AG09319 (cell line): ENCODE data around the gene TMPRSS13.

Experiments used
- DNase-seq: peaks from one replicate; pipeline ENCODE4 v3.0.0-alpha.2; 2010; ENCODE audit warnings: low read depth; ENCODE audit errors: extremely low read depth
- CTCF ChIP-seq: IDR thresholded peaks from 2 replicates; pipeline ENCODE4 v1.5.1; 2011; ENCODE audit warnings: low read depth, mild to moderate bottlenecking, inconsistent platforms, low read length, moderate library complexity

TMPRSS13 gene

DNA sequence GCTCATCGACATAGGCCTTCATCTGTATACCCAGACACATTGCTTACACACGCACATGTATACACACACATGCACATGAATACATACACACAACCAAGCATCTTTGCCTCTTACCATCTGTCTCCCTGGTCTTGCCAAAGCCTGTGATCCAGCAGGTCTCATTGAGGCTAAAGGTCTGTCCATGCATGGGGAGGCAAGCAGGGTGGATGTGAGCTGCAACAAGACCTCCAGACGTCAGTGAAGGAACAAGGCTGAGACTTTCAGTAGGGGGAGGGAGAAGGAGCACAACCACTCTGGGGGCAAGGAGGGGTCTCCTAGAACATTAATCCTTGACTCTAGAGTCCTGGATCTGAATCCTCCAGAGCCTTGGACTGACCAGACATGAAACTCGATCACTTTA, 23.7 kb downstream of the TMPRSS13 start:
- TF ChIP-seq CTCF = no peak

DNA sequence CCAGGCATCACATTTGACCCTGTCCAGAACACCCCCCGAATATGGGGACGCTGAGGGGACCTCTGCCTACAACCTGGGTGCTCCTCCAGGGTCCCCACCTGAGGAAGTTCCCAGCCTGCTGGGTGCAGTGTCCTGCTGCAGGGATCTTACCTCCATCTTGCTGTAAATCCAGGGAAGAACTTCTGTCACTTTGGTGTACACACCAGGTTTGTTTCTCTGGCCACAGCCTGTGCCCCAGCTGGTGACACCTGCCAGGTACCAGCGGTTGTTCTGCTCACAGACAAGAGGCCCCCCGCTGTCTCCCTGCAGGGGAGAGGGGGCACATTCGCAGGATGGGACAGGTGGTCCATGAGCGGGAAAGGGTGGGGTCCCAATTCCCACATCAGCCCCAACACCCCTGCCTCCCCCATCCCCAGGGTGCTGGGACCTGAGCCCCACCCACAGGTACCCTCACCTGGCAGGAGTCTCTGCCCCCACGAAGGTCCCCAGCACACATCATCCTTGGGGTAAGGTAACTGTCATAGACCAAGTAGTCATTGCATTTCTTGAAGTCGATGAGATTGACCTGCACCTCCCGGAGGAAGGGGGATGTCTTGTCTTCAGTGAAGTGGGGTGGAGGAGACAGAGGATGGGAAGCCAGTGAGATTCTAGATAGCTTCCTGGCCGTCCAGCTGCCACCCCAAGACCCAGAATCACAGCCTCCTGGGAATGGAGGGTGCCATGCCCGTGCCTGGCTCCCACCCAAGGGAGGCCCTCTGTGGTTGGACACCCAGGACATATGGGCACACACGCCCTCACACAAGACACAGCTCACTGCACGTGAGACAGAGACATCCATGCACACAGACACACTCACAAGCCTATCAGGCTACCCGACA, 25.5 kb downstream of the TMPRSS13 start:
- DNase-seq = no peak
- TF ChIP-seq CTCF = no peak

More for the DNA sequence above, 23.7 kb downstream of the TMPRSS13 start:
- no peak for DNase-seq

DNA sequence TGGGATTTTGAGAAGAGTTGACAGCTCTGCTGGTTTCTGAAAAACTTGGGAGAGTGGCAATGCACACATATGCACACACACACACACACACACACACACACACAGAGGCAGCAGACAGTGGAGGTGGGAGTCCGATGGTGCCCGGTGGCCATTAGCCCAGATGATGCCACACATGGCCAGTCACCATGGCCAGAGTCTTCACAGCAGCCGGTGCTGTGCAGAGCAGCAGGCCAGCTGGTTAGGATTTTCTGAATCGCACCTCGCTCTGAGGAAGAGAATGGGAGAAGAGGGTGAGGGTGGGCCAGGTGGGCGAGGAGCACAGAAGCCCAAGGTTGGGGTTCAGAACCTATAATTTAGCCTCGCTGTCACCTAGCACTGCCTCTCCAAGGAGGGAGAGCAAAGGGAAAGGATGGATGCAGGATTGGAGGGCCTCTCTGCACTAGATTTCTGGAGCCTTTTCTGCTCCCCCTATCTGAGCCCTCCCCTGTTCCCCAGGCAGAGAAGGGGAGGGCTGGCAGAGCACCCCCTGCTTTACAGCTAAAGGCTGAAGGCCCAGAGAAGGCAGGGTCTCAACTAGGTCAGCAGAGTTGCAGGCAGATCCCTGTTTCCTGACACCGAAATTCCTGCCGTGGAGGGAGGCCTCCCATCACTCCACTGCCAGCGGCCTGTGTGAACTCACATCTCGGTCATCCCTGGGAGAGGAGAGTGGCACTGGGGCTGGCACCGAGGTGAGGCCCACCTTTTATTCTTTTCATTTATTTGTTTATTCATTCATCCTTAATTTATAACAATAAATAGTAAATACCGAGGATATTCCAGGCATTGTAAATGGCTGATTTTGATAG, 27.0 kb downstream of the TMPRSS13 start:
- TF ChIP-seq CTCF = no peak

GRCh38 chr11:117901601-117902000, 27.6 kb downstream of the TMPRSS13 start:
- DNase-seq = no peak
- no peak for TF ChIP-seq CTCF

More for the DNA sequence above, 27.0 kb downstream of the TMPRSS13 start:
- DNase-seq = no peak

- no peak for TF ChIP-seq CTCF
These were observed 28.3 kb downstream of the TMPRSS13 start for GRCh38 chr11:117900720-117901440.

GRCh38 chr11:117900121-117900648, 29.0 kb downstream of the TMPRSS13 start:
- no peak for DNase-seq
- no peak for TF ChIP-seq CTCF

More at GRCh38 chr11:117900720-117901440, 28.3 kb downstream of the TMPRSS13 start:
- DNase-seq = no peak
